ENCODE results near the gene RABEPK.
"Not testable (repeated sequence)": the region's sequence is repeated elsewhere in the genome, so short reads cannot be mapped to it uniquely, and the experiment has no call there.

Gene RABEPK

DNA sequence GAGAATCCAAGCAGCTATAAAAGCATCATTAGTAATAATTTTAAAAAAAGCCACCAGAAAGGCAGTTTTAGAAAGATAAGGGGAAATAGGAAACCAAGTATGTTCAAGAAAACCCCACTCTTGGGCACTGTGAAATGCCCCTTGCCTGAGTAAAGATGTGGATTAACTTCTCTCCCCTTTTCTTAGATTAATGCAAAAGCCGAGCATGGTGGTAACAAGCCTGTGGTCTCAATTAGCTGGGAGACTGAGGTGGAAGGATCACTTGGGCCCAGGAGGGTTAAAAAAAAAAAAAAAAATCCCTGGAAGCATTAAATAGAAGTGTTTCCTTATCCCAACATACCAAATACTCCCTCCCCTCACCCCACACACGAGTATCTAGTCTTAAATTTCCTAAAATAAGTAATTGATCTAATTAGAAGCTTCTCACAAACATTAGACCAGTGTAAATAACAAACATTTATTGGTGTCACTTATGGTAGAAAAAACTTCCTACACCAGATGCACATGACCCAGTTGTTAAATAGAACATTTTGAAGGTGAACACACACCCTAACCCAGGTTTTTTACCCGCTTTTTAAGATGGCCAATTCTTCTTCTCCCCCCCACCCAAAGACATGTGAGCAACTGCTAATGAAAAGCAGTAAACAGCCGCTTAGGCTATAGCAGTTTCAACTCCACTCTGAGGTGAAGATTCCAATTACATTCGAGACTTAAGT lies 35.6 kb downstream of the RABEPK start:
- intact Hi-C loops (cut with DNase I; ENCODE audit: low total_unique reads), result no loop called here
- Histone ChIP-seq H3K9me3 (no peaks in the 10 kb centered on the region), H3K36me3 (peaks cover 48 to 83% (median 61%) of the 10 kb centered on the region in 3 donors), H3K27ac (peak overlapping the region in 1 of 2 donors; percentile 1), H3K4me1 (peaks cover 0 to 57% (median 42%) of the 10 kb centered on the region in 4 donors), H3K27me3 (no peaks in the 10 kb centered on the region), H3K4me3 (no peak overlapping the region)
- DNase-seq, result no peak
- TF ChIP-seq, protein P1, sequence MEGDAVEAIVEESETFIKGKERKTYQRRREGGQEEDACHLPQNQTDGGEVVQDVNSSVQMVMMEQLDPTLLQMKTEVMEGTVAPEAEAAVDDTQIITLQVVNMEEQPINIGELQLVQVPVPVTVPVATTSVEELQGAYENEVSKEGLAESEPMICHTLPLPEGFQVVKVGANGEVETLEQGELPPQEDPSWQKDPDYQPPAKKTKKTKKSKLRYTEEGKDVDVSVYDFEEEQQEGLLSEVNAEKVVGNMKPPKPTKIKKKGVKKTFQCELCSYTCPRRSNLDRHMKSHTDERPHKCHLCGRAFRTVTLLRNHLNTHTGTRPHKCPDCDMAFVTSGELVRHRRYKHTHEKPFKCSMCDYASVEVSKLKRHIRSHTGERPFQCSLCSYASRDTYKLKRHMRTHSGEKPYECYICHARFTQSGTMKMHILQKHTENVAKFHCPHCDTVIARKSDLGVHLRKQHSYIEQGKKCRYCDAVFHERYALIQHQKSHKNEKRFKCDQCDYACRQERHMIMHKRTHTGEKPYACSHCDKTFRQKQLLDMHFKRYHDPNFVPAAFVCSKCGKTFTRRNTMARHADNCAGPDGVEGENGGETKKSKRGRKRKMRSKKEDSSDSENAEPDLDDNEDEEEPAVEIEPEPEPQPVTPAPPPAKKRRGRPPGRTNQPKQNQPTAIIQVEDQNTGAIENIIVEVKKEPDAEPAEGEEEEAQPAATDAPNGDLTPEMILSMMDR (IDR thresholded peaks at IDR 0.05), result no peak

DNA sequence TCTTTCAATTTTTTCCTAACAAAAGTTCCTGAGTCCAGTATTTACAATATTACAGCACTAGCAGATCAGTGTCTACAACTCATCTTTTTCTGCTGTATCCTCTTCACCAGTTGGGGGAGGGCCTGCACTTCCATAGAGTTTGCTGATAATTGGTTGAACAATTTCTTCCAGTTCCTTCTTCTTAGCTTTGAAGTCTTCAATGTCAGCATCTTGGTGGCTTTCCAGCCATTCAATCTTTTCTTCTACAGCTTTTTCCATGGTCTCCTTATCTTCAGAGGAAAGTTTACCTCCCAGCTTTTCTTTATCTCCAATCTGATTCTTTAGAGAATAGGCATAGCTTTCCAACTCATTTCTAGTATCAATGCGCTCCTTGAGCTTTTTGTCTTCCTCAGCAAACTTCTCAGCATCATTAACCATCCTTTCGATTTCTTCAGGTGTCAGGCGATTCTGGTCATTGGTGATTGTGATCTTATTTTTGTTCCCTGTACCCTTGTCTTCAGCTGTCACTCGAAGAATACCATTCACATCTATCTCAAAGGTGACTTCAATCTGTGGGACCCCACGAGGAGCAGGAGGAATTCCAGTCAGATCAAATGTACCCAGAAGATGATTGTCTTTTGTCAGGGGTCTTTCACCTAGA lies 36.3 kb downstream of the RABEPK start:
- not testable (repeated sequence) for H3K27ac ChIP-seq
- H3K36me3 ChIP-seq, result peaks cover 43 to 76% (median 61%) of the 10 kb centered on the region in 3 donors

GRCh38 chr9:125238127-125238914 lies 38.0 kb downstream of the RABEPK start:
- Histone ChIP-seq H3K27me3 (no peaks in the 10 kb centered on the region), H3K4me3 (peak overlapping the region in 1 of 2 donors; percentile 90), H3K36me3 (peaks cover 36 to 60% (median 60%) of the 10 kb centered on the region in 3 donors), H3K9me3 (no peaks in the 10 kb centered on the region), H3K27ac (no peak overlapping the region), H3K4me1 (peaks cover 0 to 71% (median 49%) of the 10 kb centered on the region in 4 donors)
- TF ChIP-seq, protein P1 (IDR thresholded peaks at IDR 0.05), result no peak
- intact Hi-C loops (cut with DNase I; ENCODE audit: low total_unique reads), result no loop called here
- no peak for DNase-seq

More for the DNA sequence above, 36.3 kb downstream of the RABEPK start:
- intact Hi-C loops (cut with DNase I; ENCODE audit: low total_unique reads); H3K4me3 ChIP-seq; DNase-seq; H3K27me3 ChIP-seq; H3K9me3 ChIP-seq: not testable (repeated sequence)
- peaks cover 0 to 57% (median 42%) of the 10 kb centered on the region in 4 donors for H3K4me1 ChIP-seq

DNA sequence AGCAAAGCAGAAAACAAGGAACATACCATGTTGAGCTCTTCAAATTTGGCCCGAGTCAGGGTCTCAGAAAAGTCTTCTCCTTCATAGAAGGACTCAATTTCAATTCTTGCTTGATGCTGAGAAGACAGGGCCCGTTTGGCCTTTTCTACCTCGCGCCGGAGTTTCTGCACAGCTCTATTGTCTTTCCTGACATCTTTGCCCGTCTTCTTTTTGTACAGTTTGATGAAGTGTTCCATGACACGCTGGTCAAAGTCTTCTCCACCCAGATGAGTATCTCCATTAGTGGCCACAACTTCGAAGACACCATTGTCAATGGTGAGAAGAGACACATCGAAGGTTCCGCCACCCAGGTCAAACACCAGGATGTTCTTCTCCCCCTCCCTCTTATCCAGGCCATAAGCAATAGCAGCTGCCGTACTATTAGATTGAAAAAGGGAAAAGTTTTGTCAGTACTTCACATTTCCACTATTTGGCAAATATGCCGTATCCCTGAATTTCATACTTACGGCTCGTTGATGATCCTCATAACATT lies 38.6 kb downstream of the RABEPK start:
- H3K27me3 ChIP-seq, result no peaks in the 10 kb centered on the region
- H3K9me3 ChIP-seq, result no peaks in the 10 kb centered on the region
- H3K27ac ChIP-seq, result peak overlapping the region in 1 of 2 donors; percentile 96
- peak overlapping the region; percentile 90 to 94 for H3K4me3 ChIP-seq
- no peak for DNase-seq
- intact Hi-C loops (cut with DNase I; ENCODE audit: low total_unique reads), result no loop called here
- peaks cover 0 to 71% (median 49%) of the 10 kb centered on the region in 4 donors for H3K4me1 ChIP-seq
- peaks cover 36 to 53% (median 53%) of the 10 kb centered on the region in 3 donors for H3K36me3 ChIP-seq
- TF ChIP-seq, protein P1 (IDR thresholded peaks at IDR 0.05), result no peak

DNA sequence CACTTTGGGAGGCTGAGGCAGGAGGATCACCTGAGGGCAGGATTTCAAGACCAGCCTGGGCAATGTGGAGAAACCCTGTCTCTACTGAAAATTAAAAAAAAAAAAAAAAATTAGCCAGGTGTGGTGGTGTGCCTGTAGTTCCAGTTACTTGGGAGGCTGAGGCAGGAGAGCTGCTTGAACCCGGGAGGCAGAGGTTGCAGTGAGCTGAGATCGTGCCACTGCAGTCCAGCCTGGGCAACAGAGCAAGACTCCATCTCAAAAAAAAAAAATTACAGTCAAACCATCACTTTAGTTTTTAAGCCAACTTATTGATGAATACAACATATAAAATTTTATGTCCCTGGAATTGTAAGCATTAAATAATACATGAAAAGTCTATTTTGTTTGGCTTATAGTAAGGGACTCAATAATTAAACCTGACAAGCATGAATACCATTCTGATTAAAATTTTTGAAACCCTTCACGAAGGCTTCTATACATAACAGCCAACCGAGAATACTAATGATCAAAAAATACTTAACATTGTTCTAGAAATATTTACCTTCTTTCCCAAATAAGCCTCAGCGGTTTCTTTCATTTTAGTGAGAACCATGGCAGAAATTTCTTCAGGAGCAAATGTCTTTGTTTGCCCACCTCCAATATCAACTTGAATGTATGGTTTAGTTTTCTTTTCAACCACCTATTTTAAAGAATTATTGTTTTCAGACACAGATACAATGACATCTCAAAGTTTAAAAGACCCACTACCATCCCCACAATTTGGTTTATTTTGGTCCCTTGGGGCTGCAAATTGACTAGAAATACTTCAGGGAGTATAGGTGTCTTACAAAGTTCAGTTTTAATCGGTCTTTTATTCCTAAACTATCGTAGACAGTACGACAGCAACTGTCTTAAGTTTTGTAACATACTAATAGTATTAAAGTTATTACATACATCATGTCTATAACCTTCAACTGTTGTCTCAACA lies 39.6 kb downstream of the RABEPK start:
- no peak for DNase-seq
- Histone ChIP-seq H3K27me3 (no peaks in the 10 kb centered on the region), H3K9me3 (no peaks in the 10 kb centered on the region), H3K27ac (peak overlapping the region; percentile 95 to 96), H3K4me3 (peak overlapping the region; percentile 90 to 94), H3K4me1 (peaks cover 0 to 67% (median 47%) of the 10 kb centered on the region in 4 donors), H3K36me3 (peaks cover 36 to 48% (median 46%) of the 10 kb centered on the region in 3 donors)
- TF ChIP-seq, protein P1 (IDR thresholded peaks at IDR 0.05), result no peak
- intact Hi-C loops (cut with DNase I; ENCODE audit: low total_unique reads), result no loop called here
